Heart right ventricle (tissue), 16 donors: Measurements from ENCODE around the gene ARMH3. TPM values are rescaled to one million over a fixed set of nuclear protein-coding genes. Genes with fewer than 3 reads are reported as not detected.

Source experiments
- ATAC-seq, 8 donors: fragments of 200-7000 bp; cut with Tn5 transposase; one replicate each; pipeline ENCODE4 v1.9.1; 2020; ENCODE audit warnings: mild to moderate bottlenecking in 8 of 8, moderate library complexity in 8 of 8, moderate number of reproducible peaks in 1 of 8
- DNase-seq, 2 donors: peaks; one replicate each; pipeline ENCODE4 v3.0.0-alpha.2; 2020
- H3K27ac ChIP-seq, 10 donors: fragments of 200-600 bp; sonication (generic) in 2 of 10; one replicate each; pipeline versions ENCODE4 v1.5.0 to v1.8.0; 2020 to 2022; ENCODE audit warnings: mild to moderate bottlenecking in 3 of 10
- H3K27me3 ChIP-seq, 7 donors: fragments of 200-600 bp; one replicate each; pipeline ENCODE4 v1.8.0; 2021 to 2022; ENCODE audit warnings: mild to moderate bottlenecking in 2 of 7
- H3K36me3 ChIP-seq, 9 donors: fragments of 200-600 bp; sonication (generic) in 1 of 9; one replicate each; pipeline versions ENCODE4 v1.5.0 to v1.8.0; 2020 to 2022; ENCODE audit warnings: mild to moderate bottlenecking in 2 of 9
- H3K4me1 ChIP-seq, 9 donors: fragments of 200-600 bp; sonication (generic) in 1 of 9; one replicate each; pipeline versions ENCODE4 v1.5.0 to v1.8.0; 2020 to 2022; ENCODE audit warnings: mild to moderate bottlenecking in 4 of 9
- H3K4me3 ChIP-seq, 10 donors: fragments of 200-600 bp; sonication (generic) in 2 of 10; one replicate each; pipeline versions ENCODE4 v1.5.0 to v1.8.0; 2020 to 2022; ENCODE audit warnings: mild to moderate bottlenecking in 7 of 10, moderate library complexity in 2 of 10
- H3K9me3 ChIP-seq, 11 donors: fragments of 200-600 bp in 10 of 11; sonication (generic) in 2 of 11; one replicate each; pipeline versions ENCODE4 v1.5.0 to v1.8.0; 2013 to 2022; ENCODE audit warnings: mild to moderate bottlenecking in 2 of 11, control low read depth in 1 of 11, moderate library complexity in 1 of 11
- CTCF ChIP-seq, 9 donors: fragments of 200-600 bp; sonication (generic) in 2 of 9; IDR thresholded peaks; one replicate each; pipeline versions ENCODE4 v1.5.0 to v1.8.0; 2021 to 2022; ENCODE audit warnings: antibody characterized with exemption in 9 of 9, mild to moderate bottlenecking in 5 of 9, moderate library complexity in 1 of 9
- WGBS, 2 donors: extraction: QIAGEN DNeasy Blood & Tissue Kit; methylation state at CpG; one replicate each; pipeline ENCODE4 v1.1.7; 2013; ENCODE audit warnings: inconsistent platforms in 1 of 2; 5-methylcytosine and 5-hydroxymethylcytosine counted together
- intact Hi-C, 10 donors: fragments of 100-400 bp; cut with DNase I; formaldehyde crosslinking; loops; one replicate each; pipeline versions ENCODE4 v1.11.1 to v1.14.2; 2022
- polyA plus RNA-seq, 2 donors: library from polyadenylated mRNA; stranded (reverse); fragments of 200-250 nt; gene quantifications; one replicate each; pipeline ENCODE4 v1.2.3, GENCODE V29; 2013
- total RNA-seq, 10 donors: library from RNA; stranded (reverse); fragmentation: NEBNext Ultra II Directional in 3 of 10; extraction: Animal tissue kit (Norgen Biotek cat#: 25700) in 3 of 10; gene quantifications; one replicate each; pipeline versions ENCODE4 v1.2.1 to v1.2.4, GENCODE V29; 2021 to 2023
- donor health status: Arrhythmogenic right ventricular cardiomyopathy.
- donor health status: ischemic (EF 13 %, LVEDD 7.1; RV severe dilation, severe dysfunction).
- donor health status: healthy with polysubstance abuse.
- donor health status: DM: no; HTN: yes; CAD: no.
- donor health status: DM: no; HTN: no; CAD: no.
- donor health status: ischemic (EF 25% LVEDD 6.9; RV normal size, moderate dysfunction).
- donor health status: ischemic (EF 25% LVEDD 5.7; RV mildly dilated, moderate dysfunction).
- donor health status: healthy.
- donor health status: DM: yes; HTN: yes; CAD: no.
- donor health status: Ischemic cardiomyopathy.
- donor health status: ischemic (EF 35%, LVEDD 5.7; RV mildly dilated, moderate dysfunction).
- donor health status: nonischemic (EF 11% LVEDD 7.7; RV severe dilation, severe dysfunction).
- donor health status: DM: yes; HTN: yes; CAD: no.
- donor health status: PGD.
- donor health status: ischemic (EF 29% LVEDD 5.4; RV normal size, mild dysfunction).
- donor health status: nonischemic (EF 23%, LVEDD 6.1; RV moderate dilation, normal function).

ARMH3 gene
- total and polyA plus RNA-seq, 12 donors = 24.1 to 96.8 (median 54.1) TPM

DNA sequence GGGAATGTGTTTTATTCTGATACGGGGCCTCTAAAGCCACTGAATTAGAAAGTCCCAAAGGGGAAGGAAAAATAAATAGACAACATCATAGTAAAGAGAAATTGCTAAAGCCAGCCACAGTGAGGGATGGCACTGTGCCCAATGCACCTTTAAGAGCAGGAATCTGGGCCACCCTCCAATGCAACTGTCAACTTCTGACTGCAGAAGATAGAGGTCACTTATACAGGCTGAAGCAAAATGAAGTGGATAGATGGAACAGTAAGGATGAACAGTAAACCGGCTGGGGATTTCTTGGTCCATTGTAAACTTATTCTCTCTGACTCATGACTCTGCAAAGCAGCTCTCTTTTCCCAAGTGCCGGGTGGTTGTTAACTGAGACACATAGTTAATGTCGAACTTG, 158.3 kb downstream of the ARMH3 start:
- WGBS, 2 donors = 26 to 42% methylated on average over 4 of the region's 4 CpGs
- intact Hi-C loops = loop anchor here in 4 of 10 donors (10.0 kb wide), 1 partner anchor 67 kb away; no protein-coding TSS in a partner anchor
- H3K36me3 ChIP-seq = peaks cover 0 to 10% (median 0%) of the 10 kb centered on the region in 9 donors
- no peak overlapping the region for H3K4me3 ChIP-seq
- H3K27ac ChIP-seq = peak overlapping the region in 4 of 10 donors; percentile 7 to 51 (median 25)
- H3K27me3 ChIP-seq = no peaks in the 10 kb centered on the region
- H3K9me3 ChIP-seq = no peaks in the 10 kb centered on the region
- DNase-seq (peak in 1 of 2 donors; percentile 22), ATAC-seq (peak in 6 of 8 donors; percentile 23 to 63 (median 48))
- TF ChIP-seq CTCF (IDR thresholded peaks at IDR 0.05) = no peak
- H3K4me1 ChIP-seq = peaks cover 0 to 70% (median 42%) of the 10 kb centered on the region in 9 donors

DNA sequence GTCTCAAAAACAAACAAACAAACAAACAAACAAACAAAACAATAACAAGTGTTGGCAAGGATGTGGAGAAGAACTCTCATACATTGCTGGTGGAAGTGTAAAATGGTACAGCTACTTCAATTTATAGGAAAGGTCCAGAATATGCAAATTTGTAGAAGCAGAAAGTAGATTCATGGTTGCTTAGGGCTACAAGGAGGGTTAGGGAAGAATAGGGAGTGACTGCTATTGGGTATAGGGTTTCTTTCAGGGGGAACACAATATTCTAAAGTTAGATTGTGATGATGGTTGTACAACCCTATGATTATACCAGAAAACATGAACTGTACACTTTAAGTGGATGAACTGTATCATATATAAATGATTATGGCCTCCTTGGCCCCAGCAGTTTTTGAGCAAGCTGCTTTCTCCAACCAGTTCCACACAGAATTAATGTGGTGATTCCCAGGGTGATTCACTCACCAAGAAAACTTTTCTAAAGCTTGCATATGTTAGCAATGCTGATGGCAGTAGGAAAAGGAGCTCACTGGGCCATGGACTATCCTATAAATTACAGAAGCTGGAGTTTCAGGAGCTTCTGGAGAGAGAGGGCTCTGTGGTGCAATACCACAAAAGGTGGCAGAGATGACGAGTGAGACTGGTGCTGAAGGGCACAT, 159.6 kb downstream of the ARMH3 start:
- Histone ChIP-seq H3K9me3 (no peaks in the 10 kb centered on the region), H3K4me3 (no peak overlapping the region), H3K27ac (peak overlapping the region in 3 of 10 donors; percentile 1 to 75 (median 51)), H3K4me1 (peaks cover 0 to 65% (median 36%) of the 10 kb centered on the region in 9 donors), H3K27me3 (no peaks in the 10 kb centered on the region), H3K36me3 (no peaks in the 10 kb centered on the region)
- ATAC-seq (peak in 1 of 8 donors; percentile 31), DNase-seq (no peak)
- intact Hi-C loops = loop anchor here in 4 of 10 donors (10.0 kb wide), 1 partner anchor 68 kb away; no protein-coding TSS in a partner anchor
- no peak for TF ChIP-seq CTCF (IDR thresholded peaks at IDR 0.05)
- 69 to 80% methylated on average over 1 of the region's 1 CpG for WGBS, 2 donors

DNA sequence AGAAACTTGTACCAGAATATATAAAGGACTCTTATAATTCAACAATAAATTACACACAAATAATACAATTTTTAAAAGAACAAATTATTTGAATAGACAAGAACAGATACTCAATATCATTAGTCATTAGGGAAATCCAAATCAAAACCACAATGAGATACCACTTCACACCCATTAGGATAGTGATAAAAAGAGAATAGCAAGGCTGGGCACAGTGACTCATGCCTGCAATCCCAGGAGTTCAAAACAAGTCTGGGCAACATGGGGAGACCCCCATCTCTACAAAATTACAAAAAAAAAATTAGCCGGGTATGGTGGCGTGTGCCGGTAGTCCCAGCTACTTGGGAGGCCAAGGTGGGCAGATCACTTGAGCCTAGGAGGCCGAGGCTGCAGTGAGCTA, 160.2 kb downstream of the ARMH3 start:
- no peaks in the 10 kb centered on the region for H3K36me3 ChIP-seq
- WGBS, 2 donors = 97 to 100% methylated on average over 4 of the region's 4 CpGs
- ATAC-seq (no peak), DNase-seq (no peak)
- peaks cover 0 to 65% (median 30%) of the 10 kb centered on the region in 9 donors for H3K4me1 ChIP-seq
- H3K9me3 ChIP-seq = no peaks in the 10 kb centered on the region
- no peaks in the 10 kb centered on the region for H3K27me3 ChIP-seq
- TF ChIP-seq CTCF (IDR thresholded peaks at IDR 0.05) = no peak
- no peak overlapping the region for H3K4me3 ChIP-seq
- H3K27ac ChIP-seq = peak overlapping the region in 2 of 10 donors; percentile 75 to 84
- intact Hi-C loops = loop anchor here in 4 of 10 donors (10.0 kb wide), 1 partner anchor 69 kb away; no protein-coding TSS in a partner anchor

GRCh38 chr10:101894742-101895141, 161.2 kb downstream of the ARMH3 start:
- Histone ChIP-seq H3K4me3 (no peak overlapping the region), H3K27me3 (no peaks in the 10 kb centered on the region), H3K27ac (peak overlapping the region in 9 of 10 donors; percentile 1 to 84 (median 72)), H3K9me3 (no peaks in the 10 kb centered on the region), H3K4me1 (peaks cover 0 to 67% (median 27%) of the 10 kb centered on the region in 9 donors), H3K36me3 (no peaks in the 10 kb centered on the region)
- ATAC-seq = peak in 7 of 8 donors; percentile 22 to 86 (median 76)
- 57 to 62% methylated on average over 3 of the region's 3 CpGs for WGBS, 2 donors
- no peak for TF ChIP-seq CTCF (IDR thresholded peaks at IDR 0.05)
- intact Hi-C loops = loop anchor here in 5 of 10 donors (5.0 to 10.0 kb wide), 2 partner anchors 68 to 70 kb away; no protein-coding TSS in a partner anchor
- peak in 1 of 2 donors; percentile 28 for DNase-seq
